Smooth muscle cell (in vitro differentiated cells): Measurements from ENCODE around the gene ANKRD11. TPM values are rescaled to one million over a fixed set of nuclear protein-coding genes. Genes with fewer than 3 reads are reported as not detected.

Source experiments
- DNase-seq: peaks from one replicate; lab custom pipeline; 2025; ENCODE audit not compliant: unreplicated experiment; lab: John Stamatoyannopoulos, UW
- H2AFZ ChIP-seq: fragments of 200-600 bp; sonication (generic); 2 replicates; pipeline ENCODE4 v1.6.0; 2016; ENCODE audit warnings: antibody characterized with exemption, low read depth, mild to moderate bottlenecking
- H3F3A ChIP-seq: fragments of 200-600 bp; sonication (generic); 2 replicates; pipeline ENCODE4 v1.6.0; 2017; ENCODE audit warnings: antibody characterized with exemption, low read depth
- H3K27ac ChIP-seq: fragments of 200-600 bp; sonication (generic); 2 replicates; pipeline ENCODE4 v1.5.1; 2016; ENCODE audit warnings: low read depth, mild to moderate bottlenecking
- H3K27me3 ChIP-seq: fragments of 200-600 bp; sonication (generic); 2 replicates; pipeline ENCODE4 v1.6.1; 2016; ENCODE audit warnings: low read depth, mild to moderate bottlenecking
- H3K36me3 ChIP-seq: fragments of 200-600 bp; sonication (generic); 2 replicates; pipeline ENCODE4 v1.5.1; 2016; ENCODE audit warnings: low read depth
- H3K4me1 ChIP-seq: fragments of 200-600 bp; sonication (generic); 2 replicates; pipeline ENCODE4 v1.5.1; 2016; ENCODE audit warnings: low read depth
- H3K4me2 ChIP-seq: fragments of 200-600 bp; sonication (generic); 2 replicates; pipeline ENCODE4 v1.6.0; 2016; ENCODE audit warnings: mild to moderate bottlenecking
- H3K4me3 ChIP-seq: fragments of 200-600 bp; sonication (generic); 2 replicates; pipeline ENCODE4 v1.5.1; 2016; ENCODE audit warnings: mild to moderate bottlenecking
- H3K79me2 ChIP-seq: fragments of 200-600 bp; sonication (generic); 2 replicates; pipeline ENCODE4 v1.6.0; 2016; ENCODE audit warnings: low read depth, mild to moderate bottlenecking
- H3K9ac ChIP-seq: fragments of 200-600 bp; sonication (generic); 2 replicates; pipeline ENCODE4 v1.6.0; 2016; ENCODE audit warnings: low read depth
- H3K9me3 ChIP-seq: fragments of 200-600 bp; sonication (generic); replicated peaks from 2 replicates; pipeline ENCODE4 v1.5.1; 2016; ENCODE audit warnings: low read depth
- H4K20me1 ChIP-seq: fragments of 200-600 bp; sonication (generic); 2 replicates; pipeline ENCODE4 v1.6.0; 2016; ENCODE audit warnings: low read depth
- WGBS: methylation state at CpG from one replicate; pipeline ENCODE4 v1.1.7; 2016; ENCODE audit warnings: low lambda C conversion rate; 5-methylcytosine and 5-hydroxymethylcytosine counted together
- polyA plus RNA-seq: library from polyadenylated mRNA; unstranded; fragments of >200 nt; fragmentation: Nextera tagmentation; extraction: Ambion mirVana; gene quantifications from 2 replicates; pipeline ENCODE4 v1.2.1, GENCODE V29; 2016
- total RNA-seq: library from RNA; depleted of rRNA; stranded (reverse); fragments of >200 nt; gene quantifications from 2 replicates; pipeline ENCODE4 v1.2.3, GENCODE V29; 2014
- TF ChIP-seq, protein P1 (sequence below): fragments of 200-600 bp; sonication (generic); IDR thresholded peaks from 2 replicates; pipeline ENCODE4 v1.5.1; 2017; ENCODE audit warnings: borderline replicate concordance, mild to moderate bottlenecking, antibody characterized with exemption; ENCODE audit not compliant: insufficient read depth, poor library complexity, severe bottlenecking

ANKRD11 gene
- total and polyA plus RNA-seq, 2 experiments from 2014 or later: 31.5 to 105 TPM

- peaks cover 24% of the 10 kb centered on the region for H4K20me1 ChIP-seq
- H3K9me3 ChIP-seq: no peaks in the 10 kb centered on the region
- H3K4me3 ChIP-seq: no peak overlapping the region
- no peak for DNase-seq
- WGBS: 97% methylated on average over 17 of the region's 17 CpGs
- H3K79me2 ChIP-seq: peaks cover 5% of the 10 kb centered on the region
- no peak overlapping the region for H3K4me2 ChIP-seq
- TF ChIP-seq, protein P1, sequence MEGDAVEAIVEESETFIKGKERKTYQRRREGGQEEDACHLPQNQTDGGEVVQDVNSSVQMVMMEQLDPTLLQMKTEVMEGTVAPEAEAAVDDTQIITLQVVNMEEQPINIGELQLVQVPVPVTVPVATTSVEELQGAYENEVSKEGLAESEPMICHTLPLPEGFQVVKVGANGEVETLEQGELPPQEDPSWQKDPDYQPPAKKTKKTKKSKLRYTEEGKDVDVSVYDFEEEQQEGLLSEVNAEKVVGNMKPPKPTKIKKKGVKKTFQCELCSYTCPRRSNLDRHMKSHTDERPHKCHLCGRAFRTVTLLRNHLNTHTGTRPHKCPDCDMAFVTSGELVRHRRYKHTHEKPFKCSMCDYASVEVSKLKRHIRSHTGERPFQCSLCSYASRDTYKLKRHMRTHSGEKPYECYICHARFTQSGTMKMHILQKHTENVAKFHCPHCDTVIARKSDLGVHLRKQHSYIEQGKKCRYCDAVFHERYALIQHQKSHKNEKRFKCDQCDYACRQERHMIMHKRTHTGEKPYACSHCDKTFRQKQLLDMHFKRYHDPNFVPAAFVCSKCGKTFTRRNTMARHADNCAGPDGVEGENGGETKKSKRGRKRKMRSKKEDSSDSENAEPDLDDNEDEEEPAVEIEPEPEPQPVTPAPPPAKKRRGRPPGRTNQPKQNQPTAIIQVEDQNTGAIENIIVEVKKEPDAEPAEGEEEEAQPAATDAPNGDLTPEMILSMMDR: no peak
- no peaks in the 10 kb centered on the region for H3K27me3 ChIP-seq
- no peak overlapping the region for H3K27ac ChIP-seq
- H3F3A ChIP-seq: no peaks in the 10 kb centered on the region
- H3K4me1 ChIP-seq: no peaks in the 10 kb centered on the region
- H2AFZ ChIP-seq: no peak overlapping the region
- H3K36me3 ChIP-seq: peaks cover 5% of the 10 kb centered on the region
- H3K9ac ChIP-seq: no peak overlapping the region
Observed at GRCh38 chr16:89285381-89285780, 205.0 kb downstream of the ANKRD11 start.

- DNase-seq: no peak
- H3K9me3 ChIP-seq: no peaks in the 10 kb centered on the region
- no peaks in the 10 kb centered on the region for H3F3A ChIP-seq
- peaks cover 5% of the 10 kb centered on the region for H3K36me3 ChIP-seq
- H2AFZ ChIP-seq: no peak overlapping the region
- H3K9ac ChIP-seq: no peak overlapping the region
- WGBS: 88% methylated on average over 20 of the region's 20 CpGs
- H4K20me1 ChIP-seq: peaks cover 12% of the 10 kb centered on the region
- H3K4me2 ChIP-seq: no peak overlapping the region
- H3K27me3 ChIP-seq: no peaks in the 10 kb centered on the region
- H3K27ac ChIP-seq: no peak overlapping the region
- TF ChIP-seq, protein P1: no peak
- H3K4me3 ChIP-seq: no peak overlapping the region
- no peaks in the 10 kb centered on the region for H3K79me2 ChIP-seq
- H3K4me1 ChIP-seq: no peaks in the 10 kb centered on the region
Observed at GRCh38 chr16:89283449-89283848, 206.9 kb downstream of the ANKRD11 start.

GRCh38 chr16:89282523-89282922, 207.8 kb downstream of the ANKRD11 start:
- H3K27ac ChIP-seq: no peak overlapping the region
- no peaks in the 10 kb centered on the region for H3K9me3 ChIP-seq
- H3K36me3 ChIP-seq: peaks cover 5% of the 10 kb centered on the region
- H3K4me2 ChIP-seq: no peak overlapping the region
- H3K9ac ChIP-seq: no peak overlapping the region
- H3K27me3 ChIP-seq: no peaks in the 10 kb centered on the region
- peaks cover 16% of the 10 kb centered on the region for H4K20me1 ChIP-seq
- H3K79me2 ChIP-seq: no peaks in the 10 kb centered on the region
- no peak for DNase-seq
- H3F3A ChIP-seq: no peaks in the 10 kb centered on the region
- TF ChIP-seq, protein P1: no peak
- no peak overlapping the region for H2AFZ ChIP-seq
- no peaks in the 10 kb centered on the region for H3K4me1 ChIP-seq
- WGBS: 95% methylated on average over 18 of the region's 18 CpGs
- H3K4me3 ChIP-seq: no peak overlapping the region

DNA sequence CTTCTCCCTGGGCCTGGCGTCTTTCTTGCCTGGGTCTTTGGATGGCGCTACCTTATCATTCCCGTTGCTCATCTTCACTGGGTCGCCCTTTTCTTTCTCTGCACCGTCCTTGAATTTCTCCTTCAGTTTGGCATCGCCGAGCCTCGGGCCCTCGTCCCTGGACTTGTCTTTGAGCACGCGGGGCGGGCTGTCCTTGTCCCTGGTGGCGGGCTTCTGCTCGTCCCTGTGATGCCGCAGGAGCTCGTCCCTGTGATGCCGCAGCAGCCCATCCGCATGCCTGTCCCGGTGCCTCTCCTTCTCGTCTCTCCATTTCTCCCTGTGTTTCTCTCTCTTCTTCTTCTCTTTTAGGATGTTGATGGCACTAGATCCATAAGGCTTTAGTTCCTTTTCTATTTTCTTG, 208.5 kb downstream of the ANKRD11 start:
- no peaks in the 10 kb centered on the region for H3K4me1 ChIP-seq
- DNase-seq: no peak
- peaks cover 5% of the 10 kb centered on the region for H3K36me3 ChIP-seq
- no peak overlapping the region for H2AFZ ChIP-seq
- no peaks in the 10 kb centered on the region for H3F3A ChIP-seq
- 96% methylated on average over 20 of the region's 20 CpGs for WGBS
- no peak overlapping the region for H3K27ac ChIP-seq
- H3K9ac ChIP-seq: no peak overlapping the region
- TF ChIP-seq, protein P1: no peak
- H3K4me2 ChIP-seq: no peak overlapping the region
- peaks cover 20% of the 10 kb centered on the region for H4K20me1 ChIP-seq
- no peak overlapping the region for H3K4me3 ChIP-seq
- no peaks in the 10 kb centered on the region for H3K9me3 ChIP-seq
- no peaks in the 10 kb centered on the region for H3K27me3 ChIP-seq
- no peaks in the 10 kb centered on the region for H3K79me2 ChIP-seq
